DMS 273 (cell line): ENCODE measurements around the gene KLHL40.
A peak's percentile ranks its signal among the peaks of the same experiment; 100 is the strongest.

Source experiments
- DNase-seq: peaks from one replicate; lab custom pipeline; 2025; ENCODE audit not compliant: unreplicated experiment; lab: John Stamatoyannopoulos, UW

Gene KLHL40

GRCh38 chr3:42656680-42657610 lies 28.4 kb upstream of the KLHL40 start:
- no peak for DNase-seq

- DNase-seq = no peak
Measured at GRCh38 chr3:42657675-42658074, 27.7 kb upstream of the KLHL40 start.

GRCh38 chr3:42658091-42658770 lies 27.1 kb upstream of the KLHL40 start:
- no peak for DNase-seq

GRCh38 chr3:42658771-42659390 lies 26.5 kb upstream of the KLHL40 start:
- DNase-seq = no peak

GRCh38 chr3:42659451-42660130 lies 25.7 kb upstream of the KLHL40 start:
- DNase-seq = no peak

- peak; percentile 12 for DNase-seq
Measured at GRCh38 chr3:42660131-42660715, 25.1 kb upstream of the KLHL40 start.

- DNase-seq = peak; percentile 28
Measured at GRCh38 chr3:42660898-42661297, 24.4 kb upstream of the KLHL40 start.

- no peak for DNase-seq
Measured at GRCh38 chr3:42661593-42662022, 23.7 kb upstream of the KLHL40 start.

GRCh38 chr3:42662037-42662812 lies 23.1 kb upstream of the KLHL40 start:
- no peak for DNase-seq

GRCh38 chr3:42662813-42663535 lies 22.4 kb upstream of the KLHL40 start:
- DNase-seq = no peak

- no peak for DNase-seq
Measured at GRCh38 chr3:42663581-42664437, 21.5 kb upstream of the KLHL40 start.

GRCh38 chr3:42664438-42664803 lies 20.9 kb upstream of the KLHL40 start:
- no peak for DNase-seq

- DNase-seq = no peak
Measured at GRCh38 chr3:42665050-42665878, 20.1 kb upstream of the KLHL40 start.

- no peak for DNase-seq
Measured at GRCh38 chr3:42666022-42666421, 19.3 kb upstream of the KLHL40 start.

GRCh38 chr3:42666577-42666998 lies 18.7 kb upstream of the KLHL40 start:
- no peak for DNase-seq

GRCh38 chr3:42667096-42667522 lies 18.2 kb upstream of the KLHL40 start:
- DNase-seq = no peak
